ENCODE measurements around the gene SATB2.

The SATB2 gene

GRCh38 chr2:199370150-199370780 lies 87.5 kb downstream of the SATB2 start:
- no peak overlapping the region for H2AFZ ChIP-seq (ENCODE audit: low read length)
- no peaks in the 10 kb centered on the region for H3F3A ChIP-seq (ENCODE audit: insufficient read depth, low read length)
- H4K20me1 ChIP-seq (ENCODE audit: insufficient read depth, low read length) = no peaks in the 10 kb centered on the region
- H3K4me3 ChIP-seq (ENCODE audit: low read depth, low read length, poor library complexity, severe bottlenecking) = no peak overlapping the region
- TF ChIP-seq EZH2 (IDR thresholded peaks at IDR 0.05; ENCODE audit: borderline replicate concordance, low read length) (no peak), CTCF (IDR thresholded peaks at IDR 0.05; ENCODE audit: low read length) (no peak)
- no peak overlapping the region; the same call in 1 of the 2 replicates for H3K4me2 ChIP-seq (ENCODE audit: low read length)
- H3K9me3 ChIP-seq (ENCODE audit: low read length) = no peaks in the 10 kb centered on the region
- H3K27me3 ChIP-seq (ENCODE audit: insufficient read depth, low read length) = no peaks in the 10 kb centered on the region
- no peaks in the 10 kb centered on the region for H3K9me2 ChIP-seq (ENCODE audit: low read depth, low read length)
- H3K79me2 ChIP-seq (ENCODE audit: insufficient read depth, low read length) = no peaks in the 10 kb centered on the region
- H3K9ac ChIP-seq (ENCODE audit: low read length) = no peak overlapping the region; the same call in 1 of the 2 replicates
- peaks cover 62% of the 10 kb centered on the region for H3K36me3 ChIP-seq (ENCODE audit: insufficient read depth, low read length)
- H3K27ac ChIP-seq (ENCODE audit: low read depth, low read length, poor library complexity, severe bottlenecking) = peak overlapping the region; percentile 82
- H3K4me1 ChIP-seq (ENCODE audit: insufficient read depth, low read length, severe bottlenecking) = peaks cover 95% of the 10 kb centered on the region

- peak overlapping the region; percentile 82 for H3K27ac ChIP-seq (ENCODE audit: low read depth, low read length, poor library complexity, severe bottlenecking)
- H3K4me2 ChIP-seq (ENCODE audit: low read length) = peak overlapping the region; percentile 47; the same call in 1 of the 2 replicates
- H3K9me3 ChIP-seq (ENCODE audit: low read length) = no peaks in the 10 kb centered on the region
- H4K20me1 ChIP-seq (ENCODE audit: insufficient read depth, low read length) = no peaks in the 10 kb centered on the region
- H3K27me3 ChIP-seq (ENCODE audit: insufficient read depth, low read length) = no peaks in the 10 kb centered on the region
- no peaks in the 10 kb centered on the region for H3K9me2 ChIP-seq (ENCODE audit: low read depth, low read length)
- peak overlapping the region; percentile 2 for H3K4me3 ChIP-seq (ENCODE audit: low read depth, low read length, poor library complexity, severe bottlenecking)
- TF ChIP-seq CTCF (IDR thresholded peaks at IDR 0.05; ENCODE audit: low read length) (no peak), EZH2 (IDR thresholded peaks at IDR 0.05; ENCODE audit: borderline replicate concordance, low read length) (no peak)
- H3K79me2 ChIP-seq (ENCODE audit: insufficient read depth, low read length) = no peaks in the 10 kb centered on the region
- no peak overlapping the region for H2AFZ ChIP-seq (ENCODE audit: low read length)
- H3K4me1 ChIP-seq (ENCODE audit: insufficient read depth, low read length, severe bottlenecking) = peaks cover 85% of the 10 kb centered on the region
- peak overlapping the region; percentile 31; the same call in 1 of the 2 replicates for H3K9ac ChIP-seq (ENCODE audit: low read length)
- H3F3A ChIP-seq (ENCODE audit: insufficient read depth, low read length) = no peaks in the 10 kb centered on the region
- peaks cover 43% of the 10 kb centered on the region for H3K36me3 ChIP-seq (ENCODE audit: insufficient read depth, low read length)
Observed at GRCh38 chr2:199366406-199366805, 91.3 kb downstream of the SATB2 start.

- H3K4me3 ChIP-seq (ENCODE audit: low read depth, low read length, poor library complexity, severe bottlenecking) = no peak overlapping the region
- H3K36me3 ChIP-seq (ENCODE audit: insufficient read depth, low read length) = peaks cover 40% of the 10 kb centered on the region
- TF ChIP-seq CTCF (IDR thresholded peaks at IDR 0.05; ENCODE audit: low read length) (no peak), EZH2 (IDR thresholded peaks at IDR 0.05; ENCODE audit: borderline replicate concordance, low read length) (no peak)
- H2AFZ ChIP-seq (ENCODE audit: low read length) = no peak overlapping the region
- H4K20me1 ChIP-seq (ENCODE audit: insufficient read depth, low read length) = no peaks in the 10 kb centered on the region
- no peaks in the 10 kb centered on the region for H3K9me2 ChIP-seq (ENCODE audit: low read depth, low read length)
- no peaks in the 10 kb centered on the region for H3K9me3 ChIP-seq (ENCODE audit: low read length)
- peaks cover 72% of the 10 kb centered on the region for H3K4me1 ChIP-seq (ENCODE audit: insufficient read depth, low read length, severe bottlenecking)
- no peaks in the 10 kb centered on the region for H3F3A ChIP-seq (ENCODE audit: insufficient read depth, low read length)
- no peak overlapping the region for H3K9ac ChIP-seq (ENCODE audit: low read length)
- peak overlapping the region; percentile 53 for H3K27ac ChIP-seq (ENCODE audit: low read depth, low read length, poor library complexity, severe bottlenecking)
- no peaks in the 10 kb centered on the region for H3K27me3 ChIP-seq (ENCODE audit: insufficient read depth, low read length)
- no peaks in the 10 kb centered on the region for H3K79me2 ChIP-seq (ENCODE audit: insufficient read depth, low read length)
- H3K4me2 ChIP-seq (ENCODE audit: low read length) = no peak overlapping the region
Observed at GRCh38 chr2:199364153-199364552, 93.6 kb downstream of the SATB2 start.

Measured in OCI-LY1 (cell line).